Measurements from ENCODE around the gene EPN1.
"Not testable (repeated sequence)": the region's sequence is repeated elsewhere in the genome, so short reads cannot be mapped to it uniquely, and the experiment has no call there.

Gene EPN1

DNA sequence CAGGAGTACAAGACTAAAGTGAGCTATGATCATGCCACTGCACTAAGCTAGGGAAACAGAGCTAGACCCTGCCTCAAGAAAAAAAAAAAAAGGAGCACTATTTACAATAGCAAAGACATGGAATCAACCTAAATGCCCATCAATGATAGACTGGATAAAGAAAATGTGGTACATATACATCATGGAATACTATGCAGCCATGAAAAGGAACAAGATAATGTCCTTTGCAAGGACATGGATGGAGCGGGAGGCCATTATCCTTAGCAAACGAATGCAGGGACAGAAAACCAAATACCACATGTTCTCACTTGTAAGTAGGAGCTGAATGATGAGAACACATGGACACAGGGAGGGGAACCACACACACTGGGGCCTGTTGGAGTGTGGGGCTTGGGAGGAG, 55.4 kb downstream of the EPN1 start:
- DNase-seq: not testable (repeated sequence)

DNA sequence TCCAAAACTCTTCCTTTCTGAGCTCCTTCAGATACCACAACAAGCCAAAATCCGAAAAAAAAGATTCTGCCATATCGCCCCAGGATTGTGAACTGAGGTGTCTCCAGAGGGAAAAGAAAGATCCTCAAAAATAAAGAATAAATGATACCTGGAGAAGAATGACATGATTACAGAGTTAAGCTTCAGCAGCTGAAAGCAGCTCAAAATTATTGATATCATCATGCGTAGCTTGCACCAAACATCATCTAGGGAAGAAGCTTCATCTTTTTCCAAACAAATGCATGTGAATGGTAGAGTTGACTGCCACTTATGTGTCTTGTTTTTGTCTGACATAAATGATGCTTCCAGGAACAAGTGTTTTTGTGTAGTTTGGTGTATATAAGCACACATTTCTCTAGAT, 63.3 kb downstream of the EPN1 start, which contains the start of gene NLRP9:
NLRP9 (minus strand) TSS at position 101 of the 400 bp plus-strand sequence; CDS start at position 73, 28 bp downstream.
- no peak for DNase-seq

DNA sequence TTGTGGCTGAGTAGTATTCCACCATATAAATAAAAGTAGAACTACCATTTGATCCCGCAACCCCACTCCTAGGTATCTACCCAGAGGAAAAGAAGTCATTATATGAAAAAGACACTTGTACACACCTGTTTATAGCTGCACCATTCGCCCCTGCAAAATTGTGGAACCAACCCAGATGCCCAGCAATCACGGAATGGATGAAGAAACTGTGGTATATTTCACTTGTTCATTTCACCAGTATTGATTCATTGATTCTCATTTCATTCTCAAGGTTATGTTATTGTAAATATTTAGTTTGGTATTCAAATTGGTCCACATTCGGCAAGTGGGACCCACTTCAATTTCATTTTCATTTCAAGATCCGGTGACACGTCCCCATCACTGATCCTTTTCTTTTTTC, 75.7 kb downstream of the EPN1 start:
- DNase-seq: no peak

DNA sequence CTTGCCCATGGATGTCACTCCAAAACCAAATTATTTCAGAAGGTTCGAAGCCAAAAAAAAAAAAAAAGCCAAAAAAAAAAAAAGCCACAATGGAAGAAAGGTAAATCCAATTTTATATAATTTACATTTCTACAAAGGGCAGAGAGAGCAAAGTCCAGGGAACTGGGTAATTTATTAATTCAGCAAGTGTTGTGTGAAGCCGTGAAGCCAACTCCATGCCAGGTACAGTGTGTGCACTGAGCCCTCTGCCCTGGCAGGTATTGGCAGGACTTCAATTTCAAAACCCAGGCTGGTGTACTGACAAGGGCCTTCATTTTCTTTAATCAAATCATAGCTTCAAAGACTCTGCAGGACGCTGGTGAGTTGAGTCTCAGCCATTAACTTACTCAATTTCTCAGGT, 78.4 kb downstream of the EPN1 start:
- no peak for DNase-seq

DNA sequence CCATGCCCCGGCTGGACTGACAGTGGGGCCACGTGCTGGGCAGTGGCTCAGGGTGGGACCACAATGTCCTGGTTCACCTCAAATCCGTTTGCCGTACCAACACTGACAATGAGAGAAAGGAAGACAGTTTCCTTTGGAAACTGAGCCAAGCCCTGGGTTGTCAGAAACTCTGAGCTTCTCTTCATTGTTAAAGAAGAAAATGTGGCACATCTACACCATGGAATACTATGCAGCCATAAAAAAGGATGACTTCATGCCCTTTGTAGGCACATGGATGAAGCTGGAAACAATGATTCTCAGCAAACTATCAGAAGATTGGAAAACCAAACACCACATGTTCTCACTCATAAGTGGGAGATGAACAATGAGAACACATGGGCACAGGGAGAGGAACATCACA, 81.8 kb downstream of the EPN1 start:
- not testable (repeated sequence) for DNase-seq

DNA sequence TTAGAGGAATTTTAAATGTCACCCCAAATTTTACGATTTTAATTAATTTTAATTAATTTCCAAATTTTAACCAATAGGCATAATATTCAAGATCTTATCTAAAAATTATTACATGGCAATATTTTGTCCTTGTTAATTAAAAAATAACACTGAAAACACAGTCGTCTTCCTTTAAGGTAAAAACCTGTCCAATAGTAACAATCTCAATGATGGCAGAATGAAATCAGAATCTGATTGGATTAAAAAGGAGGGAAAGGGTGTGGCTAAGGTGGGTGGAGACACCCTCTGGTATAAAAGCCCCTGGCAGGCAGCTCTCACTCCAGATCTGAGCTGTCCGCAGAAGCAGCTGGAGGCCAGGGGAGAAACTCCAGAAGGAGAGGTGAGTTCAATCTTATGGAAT, 83.8 kb downstream of the EPN1 start, which contains the start of gene RFPL4A:
RFPL4A (plus strand) TSS at position 301 of the 400 bp plus-strand sequence. CDS start 2,704 bp downstream, outside the sequence.
- DNase-seq: not testable (repeated sequence)
